ENCODE results near the gene PSMF1. TPM values are rescaled to one million over a fixed set of nuclear protein-coding genes. Genes with fewer than 3 reads are reported as not detected.

Gene PSMF1
- total and polyA plus RNA-seq, 9 of the 15 experiments (the other 6 are each of a cell fraction or from before 2014, with no cell fraction given): 8.5 to 192 (median 33.2) TPM

DNA sequence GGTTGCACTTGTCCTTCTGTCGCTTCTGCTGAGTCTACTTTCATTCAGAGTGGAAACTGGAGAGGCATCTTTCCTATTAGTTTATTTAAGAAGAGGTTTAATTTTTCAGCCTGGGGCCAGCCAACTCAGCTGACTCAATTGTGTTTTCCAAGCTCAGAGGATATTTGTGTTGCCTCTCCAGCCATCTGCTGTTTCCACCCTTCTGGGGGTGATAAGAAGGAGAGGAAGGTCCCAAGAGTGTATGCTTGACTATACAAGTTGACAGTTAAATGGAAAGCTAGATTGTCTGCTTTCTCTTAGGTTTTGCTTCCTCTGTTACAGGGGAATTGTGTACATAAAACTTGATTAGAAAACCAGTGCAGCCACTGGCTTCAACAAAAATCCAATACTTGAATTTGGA is 3.0 kb downstream of the PSMF1 start (continued):
- TF ChIP-seq, protein P1, sequence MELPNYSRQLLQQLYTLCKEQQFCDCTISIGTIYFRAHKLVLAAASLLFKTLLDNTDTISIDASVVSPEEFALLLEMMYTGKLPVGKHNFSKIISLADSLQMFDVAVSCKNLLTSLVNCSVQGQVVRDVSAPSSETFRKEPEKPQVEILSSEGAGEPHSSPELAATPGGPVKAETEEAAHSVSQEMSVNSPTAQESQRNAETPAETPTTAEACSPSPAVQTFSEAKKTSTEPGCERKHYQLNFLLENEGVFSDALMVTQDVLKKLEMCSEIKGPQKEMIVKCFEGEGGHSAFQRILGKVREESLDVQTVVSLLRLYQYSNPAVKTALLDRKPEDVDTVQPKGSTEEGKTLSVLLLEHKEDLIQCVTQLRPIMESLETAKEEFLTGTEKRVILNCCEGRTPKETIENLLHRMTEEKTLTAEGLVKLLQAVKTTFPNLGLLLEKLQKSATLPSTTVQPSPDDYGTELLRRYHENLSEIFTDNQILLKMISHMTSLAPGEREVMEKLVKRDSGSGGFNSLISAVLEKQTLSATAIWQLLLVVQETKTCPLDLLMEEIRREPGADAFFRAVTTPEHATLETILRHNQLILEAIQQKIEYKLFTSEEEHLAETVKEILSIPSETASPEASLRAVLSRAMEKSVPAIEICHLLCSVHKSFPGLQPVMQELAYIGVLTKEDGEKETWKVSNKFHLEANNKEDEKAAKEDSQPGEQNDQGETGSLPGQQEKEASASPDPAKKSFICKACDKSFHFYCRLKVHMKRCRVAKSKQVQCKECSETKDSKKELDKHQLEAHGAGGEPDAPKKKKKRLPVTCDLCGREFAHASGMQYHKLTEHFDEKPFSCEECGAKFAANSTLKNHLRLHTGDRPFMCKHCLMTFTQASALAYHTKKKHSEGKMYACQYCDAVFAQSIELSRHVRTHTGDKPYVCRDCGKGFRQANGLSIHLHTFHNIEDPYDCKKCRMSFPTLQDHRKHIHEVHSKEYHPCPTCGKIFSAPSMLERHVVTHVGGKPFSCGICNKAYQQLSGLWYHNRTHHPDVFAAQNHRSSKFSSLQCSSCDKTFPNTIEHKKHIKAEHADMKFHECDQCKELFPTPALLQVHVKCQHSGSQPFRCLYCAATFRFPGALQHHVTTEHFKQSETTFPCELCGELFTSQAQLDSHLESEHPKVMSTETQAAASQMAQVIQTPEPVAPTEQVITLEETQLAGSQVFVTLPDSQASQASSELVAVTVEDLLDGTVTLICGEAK (IDR thresholded peaks at IDR 0.05): peak; percentile 31; the same call in 1 of the 2 replicates
- TF ChIP-seq, protein P1 (CRISPR knock-in tag; IDR thresholded peaks at IDR 0.05): no peak
- TF ChIP-seq NFIC (IDR thresholded peaks at IDR 0.05) (0 out of 2 replicates have a peak, but pooled peaks have one; percentile 13), TAL1 (IDR thresholded peaks at IDR 0.05) (peak; percentile 56; the same call in 1 of the 2 replicates), HNRNPK (IDR thresholded peaks at IDR 0.05; ENCODE audit: low read depth, low read length, poor library complexity, severe bottlenecking) (no peak), SMARCA4 (IDR thresholded peaks at IDR 0.05) (no peak), SUPT5H (IDR thresholded peaks at IDR 0.05) (no peak), NCOR1 (IDR thresholded peaks at IDR 0.05) (peak; percentile 27; the same call in 1 of the 2 replicates), TCF3 (CRISPR knock-in tag; IDR thresholded peaks at IDR 0.05) (peak; percentile 83), RBM17 (IDR thresholded peaks at IDR 0.05; ENCODE audit: borderline replicate concordance, low read depth, low read length) (no peak), MAZ (CRISPR knock-in tag; conservative IDR thresholded peaks at IDR 0.05 in 1 of 2, IDR thresholded peaks at IDR 0.05 in 1 of 2) (0 out of 4 replicates have a peak, but pooled peaks of 1 of the 2 experiments have one; percentile 34), HSF4 (CRISPR knock-in tag; IDR thresholded peaks at IDR 0.05; ENCODE audit: borderline replicate concordance) (no peak)
- TF ChIP-seq, protein P2, sequence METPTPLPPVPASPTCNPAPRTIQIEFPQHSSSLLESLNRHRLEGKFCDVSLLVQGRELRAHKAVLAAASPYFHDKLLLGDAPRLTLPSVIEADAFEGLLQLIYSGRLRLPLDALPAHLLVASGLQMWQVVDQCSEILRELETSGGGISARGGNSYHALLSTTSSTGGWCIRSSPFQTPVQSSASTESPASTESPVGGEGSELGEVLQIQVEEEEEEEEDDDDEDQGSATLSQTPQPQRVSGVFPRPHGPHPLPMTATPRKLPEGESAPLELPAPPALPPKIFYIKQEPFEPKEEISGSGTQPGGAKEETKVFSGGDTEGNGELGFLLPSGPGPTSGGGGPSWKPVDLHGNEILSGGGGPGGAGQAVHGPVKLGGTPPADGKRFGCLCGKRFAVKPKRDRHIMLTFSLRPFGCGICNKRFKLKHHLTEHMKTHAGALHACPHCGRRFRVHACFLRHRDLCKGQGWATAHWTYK (CRISPR knock-in tag; IDR thresholded peaks at IDR 0.05): no peak
- TF ChIP-seq, protein P3, sequence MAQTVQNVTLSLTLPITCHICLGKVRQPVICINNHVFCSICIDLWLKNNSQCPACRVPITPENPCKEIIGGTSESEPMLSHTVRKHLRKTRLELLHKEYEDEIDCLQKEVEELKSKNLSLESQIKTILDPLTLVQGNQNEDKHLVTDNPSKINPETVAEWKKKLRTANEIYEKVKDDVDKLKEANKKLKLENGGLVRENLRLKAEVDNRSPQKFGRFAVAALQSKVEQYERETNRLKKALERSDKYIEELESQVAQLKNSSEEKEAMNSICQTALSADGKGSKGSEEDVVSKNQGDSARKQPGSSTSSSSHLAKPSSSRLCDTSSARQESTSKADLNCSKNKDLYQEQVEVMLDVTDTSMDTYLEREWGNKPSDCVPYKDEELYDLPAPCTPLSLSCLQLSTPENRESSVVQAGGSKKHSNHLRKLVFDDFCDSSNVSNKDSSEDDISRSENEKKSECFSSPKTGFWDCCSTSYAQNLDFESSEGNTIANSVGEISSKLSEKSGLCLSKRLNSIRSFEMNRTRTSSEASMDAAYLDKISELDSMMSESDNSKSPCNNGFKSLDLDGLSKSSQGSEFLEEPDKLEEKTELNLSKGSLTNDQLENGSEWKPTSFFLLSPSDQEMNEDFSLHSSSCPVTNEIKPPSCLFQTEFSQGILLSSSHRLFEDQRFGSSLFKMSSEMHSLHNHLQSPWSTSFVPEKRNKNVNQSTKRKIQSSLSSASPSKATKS (CRISPR knock-in tag; IDR thresholded peaks at IDR 0.05): no peak
- TF ChIP-seq, protein P4, sequence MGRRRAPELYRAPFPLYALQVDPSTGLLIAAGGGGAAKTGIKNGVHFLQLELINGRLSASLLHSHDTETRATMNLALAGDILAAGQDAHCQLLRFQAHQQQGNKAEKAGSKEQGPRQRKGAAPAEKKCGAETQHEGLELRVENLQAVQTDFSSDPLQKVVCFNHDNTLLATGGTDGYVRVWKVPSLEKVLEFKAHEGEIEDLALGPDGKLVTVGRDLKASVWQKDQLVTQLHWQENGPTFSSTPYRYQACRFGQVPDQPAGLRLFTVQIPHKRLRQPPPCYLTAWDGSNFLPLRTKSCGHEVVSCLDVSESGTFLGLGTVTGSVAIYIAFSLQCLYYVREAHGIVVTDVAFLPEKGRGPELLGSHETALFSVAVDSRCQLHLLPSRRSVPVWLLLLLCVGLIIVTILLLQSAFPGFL (CRISPR knock-in tag; IDR thresholded peaks at IDR 0.05): no peak
